ENCODE results near the gene CBR3.

Gene CBR3

DNA sequence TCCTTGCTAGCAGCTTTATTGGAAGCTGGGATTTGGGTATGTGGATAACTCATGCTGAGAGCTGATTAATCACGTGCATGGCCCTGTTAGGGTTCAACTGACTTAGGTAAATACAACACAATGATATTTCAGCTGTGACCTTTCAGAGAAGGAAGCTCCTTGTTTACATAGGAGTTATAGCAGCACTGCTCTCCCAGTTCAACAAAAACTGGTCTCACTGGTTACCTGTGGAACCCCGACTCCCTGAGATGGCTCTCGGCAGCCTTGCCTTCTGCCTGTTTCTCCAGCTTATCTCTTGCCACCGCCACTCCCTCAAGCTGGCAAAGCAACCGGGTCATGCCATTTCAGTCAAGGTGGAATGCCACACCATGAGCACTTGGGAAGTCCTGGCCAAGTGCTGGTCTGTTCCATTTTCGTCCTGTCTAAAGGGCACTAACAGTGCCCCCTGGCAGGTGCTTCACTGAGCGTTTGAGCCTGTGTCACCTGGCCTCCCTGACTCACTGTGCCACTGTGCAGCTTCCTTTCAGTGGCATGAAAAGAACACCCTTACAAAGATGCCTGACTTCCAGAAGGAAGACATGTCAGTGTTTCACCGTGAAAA lies 53.3 kb downstream of the CBR3 start:
- Histone ChIP-seq H3K4me1 (ENCODE audit: control insufficient read depth, insufficient read depth, low read length) (peaks cover 11% of the 10 kb centered on the region), H3K36me3 (ENCODE audit: control insufficient read depth in 2 of 2, insufficient read depth in 1 of 2, low read length in 2 of 2) (no peaks in the 10 kb centered on the region), H3K4me3 (ENCODE audit: low read depth, low read length) (no peak overlapping the region), H3K27ac (ENCODE audit: extremely low read depth, low read depth, low read length) (no peak overlapping the region), H3K9me3 (ENCODE audit: control insufficient read depth, insufficient read depth, low read depth, low read length) (no peaks in the 10 kb centered on the region)
- ChIA-PET CTCF (interaction anchor here (0.7 to 1.0 kb wide), 2 partner anchors 32 to 133 kb away, joined by 3 to 5 read pairs; no protein-coding TSS in a partner anchor), POLR2A (interaction anchor here (2.5 kb wide), 1 partner anchor 33 kb away, joined by 10 read pairs; no protein-coding TSS in a partner anchor)
- TF ChIP-seq ZNF394 (tag by site-specific recombination; IDR thresholded peaks at IDR 0.05; ENCODE audit: borderline replicate concordance), result peak; percentile 29; the same call in 1 of the 2 replicates
- TF ChIP-seq, protein P1, sequence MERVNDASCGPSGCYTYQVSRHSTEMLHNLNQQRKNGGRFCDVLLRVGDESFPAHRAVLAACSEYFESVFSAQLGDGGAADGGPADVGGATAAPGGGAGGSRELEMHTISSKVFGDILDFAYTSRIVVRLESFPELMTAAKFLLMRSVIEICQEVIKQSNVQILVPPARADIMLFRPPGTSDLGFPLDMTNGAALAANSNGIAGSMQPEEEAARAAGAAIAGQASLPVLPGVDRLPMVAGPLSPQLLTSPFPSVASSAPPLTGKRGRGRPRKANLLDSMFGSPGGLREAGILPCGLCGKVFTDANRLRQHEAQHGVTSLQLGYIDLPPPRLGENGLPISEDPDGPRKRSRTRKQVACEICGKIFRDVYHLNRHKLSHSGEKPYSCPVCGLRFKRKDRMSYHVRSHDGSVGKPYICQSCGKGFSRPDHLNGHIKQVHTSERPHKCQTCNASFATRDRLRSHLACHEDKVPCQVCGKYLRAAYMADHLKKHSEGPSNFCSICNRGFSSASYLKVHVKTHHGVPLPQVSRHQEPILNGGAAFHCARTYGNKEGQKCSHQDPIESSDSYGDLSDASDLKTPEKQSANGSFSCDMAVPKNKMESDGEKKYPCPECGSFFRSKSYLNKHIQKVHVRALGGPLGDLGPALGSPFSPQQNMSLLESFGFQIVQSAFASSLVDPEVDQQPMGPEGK (tag by site-specific recombination; IDR thresholded peaks at IDR 0.05), result 0 out of 2 replicates have a peak, but pooled peaks have one; percentile 30
- TF ChIP-seq, protein P2, sequence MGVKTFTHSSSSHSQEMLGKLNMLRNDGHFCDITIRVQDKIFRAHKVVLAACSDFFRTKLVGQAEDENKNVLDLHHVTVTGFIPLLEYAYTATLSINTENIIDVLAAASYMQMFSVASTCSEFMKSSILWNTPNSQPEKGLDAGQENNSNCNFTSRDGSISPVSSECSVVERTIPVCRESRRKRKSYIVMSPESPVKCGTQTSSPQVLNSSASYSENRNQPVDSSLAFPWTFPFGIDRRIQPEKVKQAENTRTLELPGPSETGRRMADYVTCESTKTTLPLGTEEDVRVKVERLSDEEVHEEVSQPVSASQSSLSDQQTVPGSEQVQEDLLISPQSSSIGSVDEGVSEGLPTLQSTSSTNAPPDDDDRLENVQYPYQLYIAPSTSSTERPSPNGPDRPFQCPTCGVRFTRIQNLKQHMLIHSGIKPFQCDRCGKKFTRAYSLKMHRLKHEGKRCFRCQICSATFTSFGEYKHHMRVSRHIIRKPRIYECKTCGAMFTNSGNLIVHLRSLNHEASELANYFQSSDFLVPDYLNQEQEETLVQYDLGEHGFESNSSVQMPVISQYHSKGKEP (tag by site-specific recombination; IDR thresholded peaks at IDR 0.05), result peak; percentile 28; the same call in 1 of the 2 replicates
- peak; percentile 58 for TF ChIP-seq WT1 (tag by site-specific recombination; IDR thresholded peaks at IDR 0.05)
- TF ChIP-seq OSR2 (tag by site-specific recombination; IDR thresholded peaks at IDR 0.05), result peak; percentile 92
- peak; percentile 79; the same call in 1 of the 2 replicates for TF ChIP-seq SCRT1 (tag by site-specific recombination; IDR thresholded peaks at IDR 0.05; ENCODE audit: borderline replicate concordance)
- TF ChIP-seq, protein P3, sequence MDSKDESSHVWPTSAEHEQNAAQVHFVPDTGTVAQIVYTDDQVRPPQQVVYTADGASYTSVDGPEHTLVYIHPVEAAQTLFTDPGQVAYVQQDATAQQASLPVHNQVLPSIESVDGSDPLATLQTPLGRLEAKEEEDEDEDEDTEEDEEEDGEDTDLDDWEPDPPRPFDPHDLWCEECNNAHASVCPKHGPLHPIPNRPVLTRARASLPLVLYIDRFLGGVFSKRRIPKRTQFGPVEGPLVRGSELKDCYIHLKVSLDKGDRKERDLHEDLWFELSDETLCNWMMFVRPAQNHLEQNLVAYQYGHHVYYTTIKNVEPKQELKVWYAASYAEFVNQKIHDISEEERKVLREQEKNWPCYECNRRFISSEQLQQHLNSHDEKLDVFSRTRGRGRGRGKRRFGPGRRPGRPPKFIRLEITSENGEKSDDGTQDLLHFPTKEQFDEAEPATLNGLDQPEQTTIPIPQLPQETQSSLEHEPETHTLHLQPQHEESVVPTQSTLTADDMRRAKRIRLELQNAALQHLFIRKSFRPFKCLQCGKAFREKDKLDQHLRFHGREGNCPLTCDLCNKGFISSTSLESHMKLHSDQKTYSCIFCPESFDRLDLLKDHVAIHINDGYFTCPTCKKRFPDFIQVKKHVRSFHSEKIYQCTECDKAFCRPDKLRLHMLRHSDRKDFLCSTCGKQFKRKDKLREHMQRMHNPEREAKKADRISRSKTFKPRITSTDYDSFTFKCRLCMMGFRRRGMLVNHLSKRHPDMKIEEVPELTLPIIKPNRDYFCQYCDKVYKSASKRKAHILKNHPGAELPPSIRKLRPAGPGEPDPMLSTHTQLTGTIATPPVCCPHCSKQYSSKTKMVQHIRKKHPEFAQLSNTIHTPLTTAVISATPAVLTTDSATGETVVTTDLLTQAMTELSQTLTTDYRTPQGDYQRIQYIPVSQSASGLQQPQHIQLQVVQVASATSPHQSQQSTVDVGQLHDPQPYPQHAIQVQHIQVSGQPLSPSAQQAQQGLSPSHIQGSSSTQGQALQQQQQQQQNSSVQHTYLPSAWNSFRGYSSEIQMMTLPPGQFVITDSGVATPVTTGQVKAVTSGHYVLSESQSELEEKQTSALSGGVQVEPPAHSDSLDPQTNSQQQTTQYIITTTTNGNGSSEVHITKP (tag by site-specific recombination; IDR thresholded peaks at IDR 0.05), result peak; percentile 94
- TF ChIP-seq TRIM28 (IDR thresholded peaks at IDR 0.05; ENCODE audit: borderline replicate concordance, low read length), result 0 out of 2 replicates have a peak, but pooled peaks have one; percentile 46
- TF ChIP-seq ZNF426 (tag by site-specific recombination; IDR thresholded peaks at IDR 0.05), result no peak
- TF ChIP-seq, protein P4, sequence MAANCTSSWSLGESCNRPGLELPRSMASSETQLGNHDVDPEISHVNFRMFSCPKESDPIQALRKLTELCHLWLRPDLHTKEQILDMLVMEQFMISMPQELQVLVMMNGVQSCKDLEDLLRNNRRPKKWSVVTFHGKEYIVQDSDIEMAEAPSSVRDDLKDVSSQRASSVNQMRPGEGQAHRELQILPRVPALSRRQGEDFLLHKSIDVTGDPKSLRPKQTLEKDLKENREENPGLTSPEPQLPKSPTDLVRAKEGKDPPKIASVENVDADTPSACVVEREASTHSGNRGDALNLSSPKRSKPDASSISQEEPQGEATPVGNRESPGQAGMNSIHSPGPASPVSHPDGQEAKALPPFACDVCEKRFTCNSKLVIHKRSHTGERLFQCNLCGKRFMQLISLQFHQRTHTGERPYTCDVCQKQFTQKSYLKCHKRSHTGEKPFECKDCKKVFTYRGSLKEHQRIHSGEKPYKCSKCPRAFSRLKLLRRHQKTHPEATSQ (tag by site-specific recombination; IDR thresholded peaks at IDR 0.05), result peak; percentile 79; the same call in 1 of the 2 replicates
- TF ChIP-seq KLF9 (tag by site-specific recombination; IDR thresholded peaks at IDR 0.05; ENCODE audit: low read depth), result no peak
- no peak for TF ChIP-seq MEIS1 (CRISPR knock-in tag; IDR thresholded peaks at IDR 0.05; ENCODE audit: borderline replicate concordance)
- TF ChIP-seq, protein P5, sequence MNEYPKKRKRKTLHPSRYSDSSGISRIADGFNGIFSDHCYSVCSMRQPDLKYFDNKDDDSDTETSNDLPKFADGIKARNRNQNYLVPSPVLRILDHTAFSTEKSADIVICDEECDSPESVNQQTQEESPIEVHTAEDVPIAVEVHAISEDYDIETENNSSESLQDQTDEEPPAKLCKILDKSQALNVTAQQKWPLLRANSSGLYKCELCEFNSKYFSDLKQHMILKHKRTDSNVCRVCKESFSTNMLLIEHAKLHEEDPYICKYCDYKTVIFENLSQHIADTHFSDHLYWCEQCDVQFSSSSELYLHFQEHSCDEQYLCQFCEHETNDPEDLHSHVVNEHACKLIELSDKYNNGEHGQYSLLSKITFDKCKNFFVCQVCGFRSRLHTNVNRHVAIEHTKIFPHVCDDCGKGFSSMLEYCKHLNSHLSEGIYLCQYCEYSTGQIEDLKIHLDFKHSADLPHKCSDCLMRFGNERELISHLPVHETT (tag by site-specific recombination; IDR thresholded peaks at IDR 0.05), result 0 out of 2 replicates have a peak, but pooled peaks have one; percentile 30
- TF ChIP-seq ZBTB17 (tag by site-specific recombination; IDR thresholded peaks at IDR 0.05), result peak; percentile 62
- no peak for TF ChIP-seq ZNF155 (tag by site-specific recombination; IDR thresholded peaks at IDR 0.05)
- TF ChIP-seq GLIS1 (tag by site-specific recombination; IDR thresholded peaks at IDR 0.05), result 0 out of 2 replicates have a peak, but pooled peaks have one; percentile 5
